GM11168 (cell line): ENCODE results near the gene KRTAP5-6.
"Not testable (repeated sequence)": the region's sequence is repeated elsewhere in the genome, so short reads cannot be mapped to it uniquely, and the experiment has no call there.

Experiments used
- in situ Hi-C: fragments of 300-500 bp; cut with MboI; formaldehyde crosslinking; loops from one replicate; pipeline ENCODE4 v1.12.0; 2022; ENCODE audit warnings: low sequenced_read_pairs; ENCODE audit not compliant: unreplicated experiment

Gene KRTAP5-6

DNA sequence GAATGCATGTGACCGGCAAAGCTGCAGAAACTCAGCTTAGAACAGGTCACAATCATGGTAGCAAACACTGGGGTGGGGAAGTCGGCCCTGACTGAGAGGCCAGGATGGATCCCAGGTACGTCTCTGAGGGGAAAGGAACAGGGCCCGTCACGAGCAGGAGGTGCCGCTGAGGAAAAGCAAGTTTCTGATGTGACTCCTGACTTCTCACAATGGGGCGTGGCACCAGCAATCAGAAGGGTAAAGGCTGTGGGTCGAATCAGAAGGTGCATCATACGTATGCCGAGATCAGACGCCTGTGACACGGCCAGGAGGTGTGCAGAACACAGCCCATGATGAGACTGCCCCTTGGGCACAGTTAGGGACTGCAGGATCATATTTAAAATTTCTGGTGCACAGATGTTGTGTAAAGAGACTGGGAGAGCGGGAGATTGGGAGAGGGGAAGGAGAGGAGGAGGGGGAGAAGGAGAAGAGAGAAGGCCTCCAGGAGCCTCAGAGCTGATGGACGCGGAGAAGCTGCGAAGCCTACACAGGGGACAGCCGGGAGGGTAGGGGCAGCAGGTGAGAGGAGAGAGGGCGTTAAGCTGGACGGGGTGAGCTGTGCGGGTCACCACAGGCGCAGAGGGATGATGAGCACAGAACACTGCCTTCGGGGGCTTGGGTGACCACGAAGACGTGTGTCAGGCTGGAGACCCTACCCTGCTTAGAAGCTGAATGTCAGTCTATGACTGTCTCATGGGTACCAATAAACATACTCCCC lies 36.7 kb upstream of the KRTAP5-6 start:
- in situ Hi-C loops, result no loop called here

DNA sequence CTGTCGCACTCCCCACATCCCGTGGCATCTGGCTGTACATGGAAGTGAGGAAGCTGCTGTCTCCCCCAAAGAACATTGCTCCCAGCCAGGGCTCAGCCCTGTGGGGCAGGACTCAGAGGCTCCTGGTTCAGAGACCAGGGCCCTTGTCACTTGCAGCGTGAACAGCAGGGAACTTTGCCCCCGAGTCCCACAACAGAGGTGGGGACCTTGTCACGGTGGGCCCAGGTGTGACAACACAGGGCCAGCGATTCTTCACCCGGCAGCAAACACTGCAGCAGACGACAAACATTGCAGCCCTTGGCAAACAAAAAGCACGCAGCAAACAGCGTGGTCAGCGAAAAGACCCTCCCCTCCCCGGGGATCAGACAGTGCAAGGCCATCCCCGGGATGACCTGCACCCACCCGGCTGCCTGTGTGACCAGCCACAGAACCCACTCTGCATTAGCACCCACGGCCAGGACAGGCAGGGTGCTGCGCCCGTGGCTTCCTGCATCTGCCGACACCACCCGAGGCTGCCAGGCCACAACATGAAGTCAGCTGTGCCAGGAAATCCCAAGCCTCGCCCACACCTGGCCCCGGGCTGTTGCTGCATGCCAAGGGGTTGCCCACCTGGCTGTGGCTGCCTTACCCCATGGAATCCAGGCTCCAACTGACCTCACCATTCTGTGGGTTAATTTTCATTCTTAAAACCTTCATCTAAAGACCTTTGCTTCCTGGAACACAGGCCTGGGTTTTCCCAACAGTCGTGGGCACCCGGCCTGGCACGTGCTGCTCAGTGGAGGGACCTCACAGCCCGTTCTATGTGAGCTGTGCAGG lies 35.3 kb upstream of the KRTAP5-6 start:
- in situ Hi-C loops, result not testable (repeated sequence)

DNA sequence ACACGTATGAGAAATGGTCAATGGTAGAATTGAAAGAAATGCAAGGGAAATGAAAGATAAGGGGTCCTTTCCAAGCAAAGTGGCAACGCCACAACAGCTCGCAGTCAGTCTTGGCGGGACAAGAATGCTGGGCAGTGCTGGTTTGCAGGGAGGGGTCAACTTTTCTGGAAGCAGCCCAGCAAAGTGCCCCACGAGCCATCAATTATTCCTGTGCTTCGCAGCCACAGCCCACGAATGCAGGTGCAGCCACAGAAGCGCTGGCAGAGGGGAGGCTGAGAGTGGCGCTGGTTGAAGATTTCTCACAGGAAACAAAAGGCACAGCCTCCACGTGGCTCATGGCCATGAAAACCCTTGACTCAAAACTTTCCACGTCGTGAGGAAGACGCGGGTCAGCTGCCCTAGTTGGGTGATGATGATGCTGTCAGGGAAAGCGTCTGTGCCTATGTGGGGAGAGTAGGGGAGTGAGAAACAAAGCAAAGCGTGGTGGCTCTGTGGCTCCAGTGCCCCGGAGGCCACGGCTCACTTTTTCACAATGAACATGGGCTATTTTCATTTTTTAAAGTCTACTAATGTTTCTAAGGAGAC lies 34.2 kb upstream of the KRTAP5-6 start:
- in situ Hi-C loops, result not testable (repeated sequence)

DNA sequence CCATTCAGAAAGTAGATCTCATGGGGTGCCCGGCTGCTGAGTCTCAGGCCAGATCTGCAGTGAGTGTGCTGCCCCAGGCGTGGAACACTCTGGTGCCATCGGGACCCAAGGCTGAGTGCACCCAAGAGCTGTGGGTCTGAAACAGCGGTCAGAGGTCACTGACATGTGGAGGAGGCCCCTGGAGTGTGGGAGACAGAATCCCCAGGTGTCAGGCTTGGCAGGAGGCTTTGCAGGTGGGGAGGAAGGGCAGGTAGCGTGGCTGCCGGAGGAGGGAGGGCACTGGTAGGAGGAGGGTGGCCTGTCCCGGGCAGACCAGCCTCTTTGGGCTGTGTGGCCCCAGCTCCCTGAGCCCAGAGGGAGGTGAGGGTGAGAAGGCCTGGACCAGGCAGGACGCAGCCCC lies 31.7 kb upstream of the KRTAP5-6 start:
- in situ Hi-C loops, result no loop called here

DNA sequence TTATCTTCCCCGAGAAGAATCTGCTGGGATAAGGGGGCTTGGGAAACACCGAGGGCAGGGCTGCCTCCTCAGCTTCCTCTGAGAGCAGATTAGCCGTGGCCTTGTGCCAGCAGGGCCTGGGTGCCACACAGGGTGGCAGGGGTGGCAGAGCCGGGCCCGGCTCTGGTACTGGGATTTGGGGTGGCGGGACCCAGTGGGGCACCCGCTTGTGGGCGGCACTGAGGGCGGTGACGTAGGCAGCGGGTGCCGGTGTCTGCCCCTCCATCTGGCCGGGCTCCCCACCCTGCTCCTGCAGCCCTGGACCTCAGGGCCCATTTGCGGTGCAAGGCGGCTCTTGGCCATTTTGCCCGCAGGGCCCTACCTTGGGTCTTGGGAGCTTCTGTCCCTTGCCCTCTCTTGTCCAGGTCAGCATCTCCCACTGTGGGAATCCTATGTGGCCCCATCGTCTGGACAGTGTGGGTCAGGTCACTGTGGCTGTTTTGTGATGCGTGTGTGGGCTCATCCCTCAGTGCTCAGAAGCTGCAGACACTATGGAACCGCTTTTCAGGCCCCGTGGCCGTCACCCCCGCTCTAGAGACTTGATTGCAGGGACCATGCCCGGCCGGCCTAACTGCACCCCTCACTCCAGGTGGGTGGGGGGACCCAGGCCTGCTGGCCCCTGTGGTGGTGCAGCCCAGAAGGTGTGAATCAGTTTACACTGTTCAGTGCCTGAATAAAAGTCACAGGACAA lies 29.7 kb upstream of the KRTAP5-6 start:
- in situ Hi-C loops, result no loop called here

DNA sequence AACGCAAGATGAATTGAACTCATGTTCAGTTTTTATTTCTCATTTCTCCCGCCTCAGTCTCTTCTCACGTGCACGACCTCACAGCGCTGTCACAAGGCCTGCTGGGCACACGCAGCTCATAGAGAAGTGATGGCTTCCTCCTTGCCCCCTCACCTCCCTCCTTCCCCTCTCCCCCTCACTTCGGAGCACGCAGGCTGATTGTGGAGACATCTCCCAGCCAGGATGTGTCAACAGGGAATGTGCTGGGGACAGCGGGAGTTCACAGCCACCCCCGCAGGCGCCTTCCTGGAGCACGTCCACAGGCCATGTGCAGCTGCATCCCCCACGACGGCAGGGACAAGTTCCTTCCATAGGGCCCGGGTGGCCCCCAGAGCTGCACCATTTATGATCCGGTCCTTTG lies 29.1 kb upstream of the KRTAP5-6 start:
- in situ Hi-C loops, result no loop called here

DNA sequence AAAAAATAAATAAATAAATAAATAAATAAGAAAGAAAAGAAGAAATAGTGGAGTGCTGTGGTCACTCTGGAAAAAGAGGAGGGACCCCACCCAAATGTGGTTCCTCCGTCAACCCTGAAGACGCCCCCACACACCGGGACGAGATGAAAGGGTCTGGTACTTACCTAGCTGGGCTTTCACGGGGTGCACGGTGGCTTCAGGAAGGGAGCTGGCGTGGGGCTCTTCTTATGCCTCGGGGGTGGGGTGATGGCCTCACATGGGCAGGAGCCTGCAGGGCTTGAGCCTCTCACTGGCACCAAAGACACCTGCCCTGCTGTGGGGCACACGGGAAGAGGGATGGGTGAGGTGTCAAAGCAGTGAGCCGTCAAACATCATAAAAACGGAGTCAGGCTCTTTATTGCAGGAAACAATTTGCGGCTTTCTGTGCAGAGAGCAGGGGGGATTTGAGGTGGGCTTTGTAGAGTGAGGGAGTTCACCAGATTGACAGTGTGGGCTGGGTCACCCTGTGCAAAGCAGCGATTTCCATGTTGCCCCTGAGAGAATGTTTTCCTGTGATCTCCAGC lies 28.0 kb upstream of the KRTAP5-6 start:
- in situ Hi-C loops, result no loop called here

DNA sequence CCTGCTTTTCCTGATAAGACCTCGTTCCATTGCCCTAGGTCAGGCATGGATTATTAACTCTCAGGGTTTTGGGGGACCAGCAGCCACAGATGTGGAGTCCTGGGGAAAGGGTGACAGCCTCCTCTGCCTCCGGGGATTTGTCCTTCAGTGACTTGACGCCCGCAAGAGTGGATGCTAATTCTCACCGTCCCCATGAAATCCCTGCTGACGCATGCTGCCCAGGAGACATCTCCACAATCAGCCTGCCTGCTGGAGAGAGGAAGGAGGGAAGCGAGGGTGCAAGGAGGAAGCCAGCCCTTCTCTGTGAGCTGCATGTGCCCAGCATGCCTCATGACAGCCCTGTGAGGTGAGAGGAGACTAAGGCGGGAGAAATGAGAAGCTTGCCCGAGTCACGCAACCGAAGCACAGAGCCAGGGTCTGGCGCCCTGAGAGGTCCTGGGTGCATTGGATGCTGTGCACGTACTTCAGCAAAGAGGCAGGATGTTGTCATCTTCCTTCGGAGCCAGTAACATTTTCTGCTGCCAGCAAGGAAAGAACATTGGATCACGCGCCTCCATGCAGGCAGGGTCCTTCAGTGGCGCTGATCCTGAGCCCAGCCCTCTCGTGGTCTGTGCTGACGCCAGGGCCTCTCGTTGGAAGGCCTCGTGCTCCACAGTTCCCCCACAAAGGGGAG lies 27.3 kb upstream of the KRTAP5-6 start:
- in situ Hi-C loops, result no loop called here

DNA sequence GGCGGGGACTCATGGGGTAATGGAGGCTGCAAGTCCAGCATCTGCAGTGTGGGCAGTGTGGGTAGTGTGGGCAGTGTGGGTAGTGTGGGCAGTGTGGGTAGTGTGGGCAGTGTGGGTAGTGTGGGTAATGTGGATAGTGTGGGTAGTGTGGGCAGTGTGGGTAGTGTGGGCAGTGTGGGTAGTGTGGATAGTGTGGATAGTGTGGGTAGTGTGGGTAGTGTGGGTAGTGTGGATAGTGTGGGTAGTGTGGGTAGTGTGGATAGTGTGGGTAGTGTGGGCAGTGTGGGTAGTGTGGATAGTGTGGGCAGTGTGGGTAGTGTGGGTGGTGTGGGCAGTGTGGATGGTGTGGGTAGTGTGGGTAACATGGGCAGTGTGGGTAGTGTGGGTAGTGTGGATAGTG lies 26.5 kb upstream of the KRTAP5-6 start:
- in situ Hi-C loops, result not testable (repeated sequence)

DNA sequence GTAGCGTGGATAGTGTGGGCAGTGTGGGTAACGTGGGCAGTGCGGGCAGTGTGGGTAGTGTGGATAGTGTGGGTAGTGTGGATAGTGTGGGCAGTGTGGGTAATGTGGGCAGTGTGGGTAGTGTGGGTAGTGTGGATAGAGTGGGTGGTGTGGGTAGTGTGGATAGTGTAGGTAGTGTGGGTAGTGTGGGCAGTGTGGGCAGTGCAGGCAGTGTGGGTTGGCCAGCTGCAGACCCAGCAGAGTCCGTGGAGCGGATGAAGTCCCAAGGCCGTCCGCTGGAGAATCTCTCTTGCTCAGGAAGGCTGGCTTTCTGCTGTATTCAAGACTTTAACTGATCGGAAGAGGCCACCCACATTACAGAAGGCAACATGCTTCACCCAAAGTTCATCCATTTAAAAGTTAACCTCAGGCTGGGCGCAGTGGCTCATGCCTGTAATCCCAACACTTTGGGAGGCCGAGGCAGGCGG lies 26.1 kb upstream of the KRTAP5-6 start:
- in situ Hi-C loops, result no loop called here

DNA sequence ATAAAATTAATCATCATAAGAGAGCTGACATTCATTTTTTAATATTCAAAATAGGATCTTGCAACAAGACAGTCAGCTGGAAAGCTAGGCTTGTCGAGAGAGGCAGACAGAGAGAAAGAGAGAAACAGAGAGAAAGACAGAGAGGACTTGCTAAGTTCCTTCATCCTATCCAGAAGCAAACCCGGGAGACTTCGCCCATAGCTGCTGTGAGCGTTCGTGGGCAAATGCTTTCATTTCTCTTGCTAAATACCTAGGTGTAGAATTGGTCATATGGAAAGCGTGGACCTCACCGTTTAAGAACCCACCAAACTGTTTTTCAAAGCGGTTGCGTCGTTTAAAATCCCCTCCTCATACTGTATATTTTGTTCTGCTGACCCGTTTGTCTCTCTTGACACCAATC lies 25.3 kb upstream of the KRTAP5-6 start:
- in situ Hi-C loops, result no loop called here

DNA sequence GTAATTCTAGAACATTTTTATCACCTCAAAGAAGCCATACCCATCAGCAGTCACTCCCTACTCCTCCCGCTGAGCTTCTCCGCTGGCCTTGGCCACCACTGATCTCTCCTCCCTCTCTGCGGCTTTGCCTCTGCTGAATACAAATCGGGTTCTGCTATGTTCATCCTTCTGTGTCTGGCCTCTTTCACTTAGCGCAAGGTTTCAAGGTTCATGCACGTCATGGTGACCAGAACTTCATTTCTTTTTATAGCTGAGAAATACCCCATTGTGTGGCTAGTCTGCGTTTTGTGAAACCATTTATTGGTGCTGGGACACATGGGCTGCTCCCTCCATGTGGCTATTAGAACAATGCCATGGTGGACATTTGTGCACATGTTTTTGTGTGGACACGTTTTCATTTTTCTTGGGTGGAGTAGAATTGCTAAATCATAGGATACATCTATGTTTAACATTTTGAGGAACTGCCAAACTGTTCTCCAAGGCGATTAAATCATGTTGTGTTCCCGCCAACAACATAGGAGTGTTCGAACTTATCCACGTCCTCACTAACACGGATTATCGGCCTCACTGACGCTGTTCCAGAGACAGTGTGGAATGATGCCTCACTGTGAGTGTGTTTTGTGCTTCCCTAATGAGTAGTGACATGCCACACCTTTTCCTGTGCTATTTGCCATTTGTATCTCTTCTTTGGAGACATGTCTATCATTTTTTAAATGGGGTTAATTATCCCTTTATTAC lies 24.2 kb upstream of the KRTAP5-6 start:
- in situ Hi-C loops, result no loop called here

DNA sequence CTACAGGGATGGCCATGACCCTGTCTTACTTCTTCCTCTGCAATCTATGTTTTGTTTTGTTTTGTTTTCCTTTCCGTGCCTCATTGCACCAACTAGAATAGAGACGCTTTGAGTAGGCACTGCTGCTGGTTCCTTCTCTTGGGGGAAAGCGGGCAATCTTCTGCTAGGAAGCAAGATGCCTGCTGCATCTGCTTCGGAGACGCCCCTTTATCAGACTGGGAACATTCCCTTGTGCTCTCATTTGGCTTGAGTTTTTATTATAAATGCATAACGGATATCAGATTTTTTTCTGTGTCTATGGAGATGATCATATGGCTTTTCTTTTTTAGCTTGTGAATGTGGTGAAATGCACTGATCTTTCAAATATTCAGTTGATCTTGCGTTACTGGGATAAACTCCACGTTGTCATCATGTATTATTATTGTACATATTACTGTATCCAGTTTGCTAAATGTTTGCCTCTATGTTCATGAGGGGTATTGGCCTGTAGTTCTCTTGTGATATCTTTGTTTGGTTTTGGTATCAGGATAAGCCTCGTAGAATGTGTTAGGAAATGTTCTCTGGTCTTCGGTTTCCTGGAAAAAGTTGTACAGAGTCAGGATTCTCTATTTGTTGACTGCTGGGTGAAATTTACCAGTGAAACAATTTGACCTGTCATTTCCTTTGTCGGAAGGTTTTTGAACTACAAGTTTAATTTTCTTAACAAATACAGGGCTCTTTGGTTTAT lies 23.4 kb upstream of the KRTAP5-6 start:
- in situ Hi-C loops, result no loop called here

DNA sequence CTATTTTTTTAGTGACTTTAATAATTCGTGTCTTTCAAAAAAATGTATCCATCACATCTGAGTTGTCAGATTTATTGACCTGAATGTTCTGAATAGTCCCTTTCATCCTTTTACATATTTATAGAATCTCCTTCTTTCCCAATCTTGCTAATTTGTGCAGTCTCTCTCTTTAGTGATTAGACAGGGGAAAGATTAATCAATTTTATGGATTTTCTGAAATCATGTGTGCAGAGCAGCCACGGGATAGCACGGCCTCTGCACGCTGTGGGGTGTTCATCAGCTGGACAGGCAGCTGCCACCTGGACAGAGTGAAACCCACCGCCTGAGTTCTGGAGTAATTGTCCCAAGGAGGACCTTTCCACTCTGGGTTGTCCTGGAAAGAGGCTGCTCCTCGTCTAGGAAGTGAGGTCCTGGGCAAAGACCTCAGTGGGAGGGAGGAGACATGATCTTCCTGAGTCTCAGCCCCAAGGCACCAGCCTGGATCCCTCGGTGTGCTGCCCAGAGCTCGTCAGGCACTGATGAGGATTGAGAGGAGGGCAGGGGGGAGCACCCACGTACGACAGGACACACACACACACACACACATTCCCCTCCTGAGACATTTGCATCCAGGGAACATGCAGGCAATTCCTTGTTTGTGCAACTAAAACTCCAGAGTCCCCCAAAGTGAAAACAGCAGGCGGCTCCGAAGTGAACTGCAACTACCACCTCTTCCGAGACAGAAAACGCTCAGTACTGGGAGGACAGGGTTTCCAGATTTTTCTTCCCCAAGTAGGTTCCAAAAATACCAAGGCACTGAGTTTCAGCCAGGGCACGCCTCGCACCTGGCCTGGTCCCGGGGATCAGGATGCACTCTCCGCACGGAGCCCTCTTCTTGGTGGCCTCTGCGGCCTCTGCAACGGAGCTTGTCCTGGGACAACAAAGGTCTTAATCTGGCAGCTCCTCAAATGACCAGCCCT lies 22.5 kb upstream of the KRTAP5-6 start:
- in situ Hi-C loops, result no loop called here

DNA sequence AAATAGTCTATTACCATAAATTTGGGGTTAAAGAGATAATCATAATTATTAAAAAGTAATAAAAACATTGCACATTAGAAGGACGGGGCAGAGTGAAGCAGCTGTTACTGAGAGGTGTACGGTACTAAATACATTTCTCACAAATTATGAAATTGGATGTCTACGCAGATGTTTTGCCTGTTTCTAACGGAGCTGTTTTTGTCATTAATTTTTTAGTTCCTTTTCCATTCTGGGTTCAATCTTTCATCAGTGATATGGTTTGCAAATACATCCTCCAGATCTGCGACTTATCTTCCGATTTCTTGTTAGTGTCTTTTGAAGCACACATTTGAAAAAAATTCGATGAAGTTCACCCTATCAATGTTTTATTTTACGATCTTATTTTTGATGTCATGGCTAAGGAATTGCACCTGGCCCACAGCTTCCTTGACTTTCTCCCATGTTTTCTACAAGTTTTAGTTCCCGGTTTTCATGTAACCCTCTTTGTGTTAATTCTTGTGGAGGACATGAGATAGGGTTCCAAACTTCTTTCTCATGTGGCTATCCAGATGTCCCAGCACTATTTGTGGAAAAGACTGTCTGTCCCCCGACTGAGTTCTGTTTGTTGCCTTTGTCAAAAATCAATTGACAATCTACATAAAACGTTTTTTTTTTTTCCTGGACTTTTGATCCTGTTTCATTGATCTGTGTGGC lies 21.3 kb upstream of the KRTAP5-6 start:
- in situ Hi-C loops, result no loop called here

DNA sequence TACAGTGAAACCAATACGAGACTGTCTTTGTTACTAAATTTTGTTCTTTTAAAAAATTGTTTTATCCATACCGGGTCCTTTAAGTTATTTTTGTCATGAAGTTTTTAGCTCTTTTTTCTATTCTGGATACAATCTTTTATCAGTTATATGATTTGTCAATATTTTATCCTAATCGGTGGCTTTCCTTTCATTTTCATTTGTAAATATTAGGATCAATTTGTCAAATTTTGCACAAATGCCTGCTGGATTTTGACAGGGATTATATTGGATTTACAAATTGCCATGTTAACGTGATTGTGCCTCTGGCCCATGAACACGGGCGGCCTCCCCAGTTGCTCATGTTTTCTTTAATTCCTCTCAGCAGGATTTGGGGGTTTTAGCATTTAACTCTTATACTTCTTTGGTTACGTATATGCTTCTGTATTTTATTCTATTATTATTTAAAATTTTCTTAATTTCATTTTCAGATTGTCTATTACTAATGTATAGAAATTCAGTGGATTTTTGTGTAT lies 20.7 kb upstream of the KRTAP5-6 start:
- in situ Hi-C loops, result no loop called here

DNA sequence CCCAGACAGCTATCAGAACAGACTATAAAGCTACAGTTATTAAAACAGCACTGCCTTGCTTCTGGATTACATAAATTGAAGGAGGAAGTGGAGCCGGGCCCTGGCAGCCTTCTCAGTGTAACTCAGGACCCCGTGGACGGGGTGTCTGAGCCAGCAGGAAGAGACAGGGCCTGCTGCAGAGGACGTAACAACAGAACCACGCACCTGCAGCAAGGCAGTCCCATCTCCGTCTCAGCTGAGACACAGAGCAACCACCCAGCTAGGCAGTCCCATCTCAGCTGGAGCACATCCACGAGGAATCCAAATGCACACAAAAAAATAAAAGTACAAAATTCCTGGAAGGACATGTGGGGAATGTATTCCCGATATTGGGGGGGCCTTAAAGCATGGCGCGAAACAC lies 17.1 kb upstream of the KRTAP5-6 start:
- in situ Hi-C loops, result no loop called here
